OCI-LY1 (cell line): Measurements from ENCODE around the gene CEP20.

Source experiments
- H2AFZ ChIP-seq: fragments of 200-600 bp; sonication (generic), shearing (Covaris generic); 2 replicates; pipeline ENCODE4 v1.6.0; 2014; ENCODE audit warnings: antibody characterized with exemption, mild to moderate bottlenecking, low read length
- H3F3A ChIP-seq: fragments of 200-600 bp; sonication (generic), shearing (Covaris generic); 2 replicates; pipeline ENCODE4 v1.6.0; 2014; ENCODE audit warnings: mild to moderate bottlenecking, antibody characterized with exemption, low read length, moderate library complexity; ENCODE audit not compliant: insufficient read depth
- H3K27ac ChIP-seq: fragments of 200-600 bp; sonication (generic); 2 replicates; pipeline ENCODE4 v1.5.1; 2014; ENCODE audit warnings: low read length, mixed run types, mild to moderate bottlenecking, low read depth; ENCODE audit not compliant: poor library complexity, severe bottlenecking
- H3K27me3 ChIP-seq: fragments of 200-600 bp; sonication (generic); 2 replicates; pipeline ENCODE4 v1.6.0; 2014; ENCODE audit warnings: antibody characterized with exemption, mild to moderate bottlenecking, low read length, moderate library complexity; ENCODE audit not compliant: insufficient read depth
- H3K36me3 ChIP-seq: fragments of 200-600 bp; sonication (generic); 2 replicates; pipeline ENCODE4 v1.6.1; 2014; ENCODE audit warnings: mild to moderate bottlenecking, antibody characterized with exemption, low read length, moderate library complexity, mixed read lengths; ENCODE audit not compliant: insufficient read depth
- H3K4me1 ChIP-seq: fragments of 200-600 bp; sonication (generic); 2 replicates; pipeline ENCODE4 v1.5.1; 2014; ENCODE audit warnings: mild to moderate bottlenecking, low read length, moderate library complexity; ENCODE audit not compliant: insufficient read depth, severe bottlenecking
- H3K4me2 ChIP-seq: fragments of 200-600 bp; sonication (generic), shearing (Covaris generic); 2 replicates; pipeline ENCODE4 v1.6.1; 2014; ENCODE audit warnings: low read length
- H3K4me3 ChIP-seq: fragments of 200-600 bp; sonication (generic); 2 replicates; pipeline ENCODE4 v1.5.1; 2014; ENCODE audit warnings: low read length, low read depth, mild to moderate bottlenecking, mixed read lengths; ENCODE audit not compliant: poor library complexity, severe bottlenecking
- H3K79me2 ChIP-seq: fragments of 200-600 bp; shearing (Covaris generic); 2 replicates; pipeline ENCODE4 v1.6.1; 2016; ENCODE audit warnings: mixed run types, low read length, mixed read lengths; ENCODE audit not compliant: insufficient read depth
- H3K9ac ChIP-seq: fragments of 200-600 bp; sonication (generic), shearing (Covaris generic); 2 replicates; pipeline ENCODE4 v1.6.1; 2014; ENCODE audit warnings: mild to moderate bottlenecking, low read length, mixed read lengths
- H3K9me2 ChIP-seq: fragments of 200-600 bp; sonication (generic), shearing (Covaris generic); 2 replicates; pipeline ENCODE4 v1.6.1; 2014; ENCODE audit warnings: low read depth, mild to moderate bottlenecking, low read length, mixed read lengths
- H3K9me3 ChIP-seq: fragments of 200-600 bp; shearing (Covaris generic); 2 replicates; pipeline ENCODE4 v1.6.1; 2014; ENCODE audit warnings: low read length, mixed read lengths
- H4K20me1 ChIP-seq: fragments of 200-600 bp; sonication (generic), shearing (Covaris generic); 2 replicates; pipeline ENCODE4 v1.6.0; 2016; ENCODE audit warnings: mild to moderate bottlenecking, low read length; ENCODE audit not compliant: insufficient read depth
- EZH2 ChIP-seq: fragments of 200-600 bp; sonication (generic), shearing (Covaris generic); IDR thresholded peaks from 2 replicates; pipeline ENCODE4 v1.8.0; 2017; ENCODE audit warnings: borderline replicate concordance, mixed run types, mild to moderate bottlenecking, antibody characterized with exemption, low read length, moderate library complexity, mixed read lengths
- TF ChIP-seq, protein P1 (sequence below): fragments of 200-600 bp; sonication (generic), shearing (Covaris generic); IDR thresholded peaks from 2 replicates; pipeline ENCODE4 v1.5.1; 2017; ENCODE audit warnings: mild to moderate bottlenecking, antibody characterized with exemption, low read length, moderate library complexity, mixed read lengths

CEP20 gene

DNA sequence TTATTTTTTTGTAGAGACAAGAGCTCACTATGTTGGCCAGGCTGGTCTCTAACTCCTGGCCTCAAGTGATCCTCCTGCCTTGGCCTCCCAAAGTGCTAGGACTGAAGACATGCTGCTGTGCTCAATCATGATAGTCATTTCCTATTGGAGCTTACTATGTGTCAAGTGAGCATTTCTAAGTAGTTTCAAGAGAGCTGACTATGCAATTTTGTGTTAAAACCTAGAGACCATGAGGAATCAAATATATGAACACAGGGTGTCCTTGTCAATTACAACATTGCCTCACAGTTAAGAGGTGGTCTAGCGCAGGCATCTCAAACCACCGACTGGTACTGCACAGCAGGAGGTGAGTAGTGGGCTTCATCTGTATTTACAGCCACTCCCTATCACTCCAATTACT is 69.4 kb downstream of the CEP20 start:
- H4K20me1 ChIP-seq = no peaks in the 10 kb centered on the region
- TF ChIP-seq, protein P1, sequence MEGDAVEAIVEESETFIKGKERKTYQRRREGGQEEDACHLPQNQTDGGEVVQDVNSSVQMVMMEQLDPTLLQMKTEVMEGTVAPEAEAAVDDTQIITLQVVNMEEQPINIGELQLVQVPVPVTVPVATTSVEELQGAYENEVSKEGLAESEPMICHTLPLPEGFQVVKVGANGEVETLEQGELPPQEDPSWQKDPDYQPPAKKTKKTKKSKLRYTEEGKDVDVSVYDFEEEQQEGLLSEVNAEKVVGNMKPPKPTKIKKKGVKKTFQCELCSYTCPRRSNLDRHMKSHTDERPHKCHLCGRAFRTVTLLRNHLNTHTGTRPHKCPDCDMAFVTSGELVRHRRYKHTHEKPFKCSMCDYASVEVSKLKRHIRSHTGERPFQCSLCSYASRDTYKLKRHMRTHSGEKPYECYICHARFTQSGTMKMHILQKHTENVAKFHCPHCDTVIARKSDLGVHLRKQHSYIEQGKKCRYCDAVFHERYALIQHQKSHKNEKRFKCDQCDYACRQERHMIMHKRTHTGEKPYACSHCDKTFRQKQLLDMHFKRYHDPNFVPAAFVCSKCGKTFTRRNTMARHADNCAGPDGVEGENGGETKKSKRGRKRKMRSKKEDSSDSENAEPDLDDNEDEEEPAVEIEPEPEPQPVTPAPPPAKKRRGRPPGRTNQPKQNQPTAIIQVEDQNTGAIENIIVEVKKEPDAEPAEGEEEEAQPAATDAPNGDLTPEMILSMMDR = no peak
- TF ChIP-seq EZH2 = no peak
- H3K9ac ChIP-seq = no peak overlapping the region
- no peaks in the 10 kb centered on the region for H3K79me2 ChIP-seq
- no peak overlapping the region for H3K27ac ChIP-seq
- H3K9me3 ChIP-seq = peaks cover 12% of the 10 kb centered on the region
- no peaks in the 10 kb centered on the region for H3K9me2 ChIP-seq
- no peak overlapping the region for H3K4me2 ChIP-seq
- no peak overlapping the region for H2AFZ ChIP-seq
- H3K27me3 ChIP-seq = peaks cover 10% of the 10 kb centered on the region; the same call in 1 of the 2 replicates
- H3F3A ChIP-seq = no peaks in the 10 kb centered on the region
- no peaks in the 10 kb centered on the region for H3K4me1 ChIP-seq
- H3K36me3 ChIP-seq = no peaks in the 10 kb centered on the region
- H3K4me3 ChIP-seq = no peak overlapping the region

- TF ChIP-seq EZH2 = no peak
- TF ChIP-seq, protein P1 = no peak
- Histone ChIP-seq H3K27me3 (peaks cover 10% of the 10 kb centered on the region; the same call in 1 of the 2 replicates), H3K4me1 (no peaks in the 10 kb centered on the region), H3K4me3 (no peak overlapping the region), H3K9me2 (no peaks in the 10 kb centered on the region), H2AFZ (no peak overlapping the region), H3K79me2 (no peaks in the 10 kb centered on the region), H3K9ac (no peak overlapping the region), H3K27ac (no peak overlapping the region), H3K36me3 (no peaks in the 10 kb centered on the region), H3K4me2 (no peak overlapping the region), H4K20me1 (no peaks in the 10 kb centered on the region), H3F3A (no peaks in the 10 kb centered on the region), H3K9me3 (peaks cover 12% of the 10 kb centered on the region)
Observed at GRCh38 chr16:15817446-15817845, 71.0 kb downstream of the CEP20 start.

- Histone ChIP-seq H3K4me2 (no peak overlapping the region), H3K9me2 (no peaks in the 10 kb centered on the region), H3K27me3 (peaks cover 10% of the 10 kb centered on the region; the same call in 1 of the 2 replicates), H3F3A (no peaks in the 10 kb centered on the region), H3K27ac (no peak overlapping the region), H4K20me1 (no peaks in the 10 kb centered on the region), H3K9ac (no peak overlapping the region), H3K4me1 (no peaks in the 10 kb centered on the region), H3K4me3 (no peak overlapping the region), H3K36me3 (no peaks in the 10 kb centered on the region), H3K79me2 (no peaks in the 10 kb centered on the region), H2AFZ (no peak overlapping the region), H3K9me3 (peaks cover 12% of the 10 kb centered on the region)
- no peak for TF ChIP-seq EZH2
- TF ChIP-seq, protein P1 = no peak
Observed at GRCh38 chr16:15816228-15816627, 72.2 kb downstream of the CEP20 start.
